CD4-positive, alpha-beta T cell treated with Interferon gamma for 1 hour (primary cell): ENCODE data around the gene CACHD1.

Experiments
- DNase-seq: peaks from one replicate; pipeline ENCODE4 v3.0.0-alpha.2; 2020

Gene CACHD1

GRCh38 chr1:64469977-64470664 lies at the start of gene CACHD1:
CACHD1 (plus strand) TSS chr1:64470129; CDS start chr1:64470745, 616 bp downstream.
- DNase-seq = peak; percentile 55

GRCh38 chr1:64421377-64421776 lies 48.6 kb upstream of the CACHD1 start:
- DNase-seq = no peak

- DNase-seq = no peak
Measured at GRCh38 chr1:64423526-64423925, 46.4 kb upstream of the CACHD1 start.

GRCh38 chr1:64424412-64424811 lies 45.5 kb upstream of the CACHD1 start:
- DNase-seq = no peak

- no peak for DNase-seq
Measured at GRCh38 chr1:64425521-64425920, 44.4 kb upstream of the CACHD1 start.

GRCh38 chr1:64426681-64427080 lies 43.2 kb upstream of the CACHD1 start:
- DNase-seq = no peak

- DNase-seq = no peak
Measured at GRCh38 chr1:64427879-64428278, 42.0 kb upstream of the CACHD1 start.

- DNase-seq = no peak
Measured at GRCh38 chr1:64433308-64433707, 36.6 kb upstream of the CACHD1 start.

- DNase-seq = no peak
Measured at GRCh38 chr1:64433747-64434146, 36.2 kb upstream of the CACHD1 start.

GRCh38 chr1:64435000-64435399 lies 34.9 kb upstream of the CACHD1 start:
- no peak for DNase-seq

- DNase-seq = no peak
Measured at GRCh38 chr1:64437453-64437852, 32.5 kb upstream of the CACHD1 start.

GRCh38 chr1:64440183-64440826 lies 29.6 kb upstream of the CACHD1 start:
- no peak for DNase-seq

- DNase-seq = no peak
Measured at GRCh38 chr1:64451440-64451839, 18.5 kb upstream of the CACHD1 start.

GRCh38 chr1:64453688-64454087 lies 16.2 kb upstream of the CACHD1 start:
- DNase-seq = no peak

GRCh38 chr1:64458915-64459314 lies 11.0 kb upstream of the CACHD1 start:
- DNase-seq = no peak

- DNase-seq = no peak
Measured at GRCh38 chr1:64459743-64460142, 10.2 kb upstream of the CACHD1 start.

- no peak for DNase-seq
Measured at GRCh38 chr1:64466033-64466432, 3.9 kb upstream of the CACHD1 start.

GRCh38 chr1:64469116-64469976 lies 583 bp upstream of the CACHD1 start:
- no peak for DNase-seq

GRCh38 chr1:64470665-64471217 lies 812 bp downstream of the CACHD1 start:
- DNase-seq = no peak

GRCh38 chr1:64471218-64472039 lies 1.5 kb downstream of the CACHD1 start:
- no peak for DNase-seq

GRCh38 chr1:64472040-64472376 lies 2.1 kb downstream of the CACHD1 start:
- DNase-seq = no peak

GRCh38 chr1:64472805-64473204 lies 2.9 kb downstream of the CACHD1 start:
- DNase-seq = no peak

GRCh38 chr1:64473367-64473766 lies 3.4 kb downstream of the CACHD1 start:
- DNase-seq = no peak
